Tibial artery (tissue), 4 donors: ENCODE results near the gene AGAP3.
A peak's percentile ranks its signal among the peaks of the same experiment; 100 is the strongest.

Experiments
- DNase-seq, 2 donors: peaks; one replicate each; pipeline ENCODE4 v3.0.0-alpha.2; 2019
- H3K27ac ChIP-seq, 2 donors: fragments of 200-600 bp; sonication (generic) in 1 of 2; 1 replicate in 1 of 2; 2 replicates in 1 of 2; pipeline ENCODE4 v1.5.1; 2018 to 2019; ENCODE audit warnings: mild to moderate bottlenecking in 1 of 2
- H3K27me3 ChIP-seq, 2 donors: fragments of 200-600 bp; sonication (generic) in 1 of 2; one replicate each; pipeline versions ENCODE4 v1.5.1 to v1.6.0; 2016 to 2019
- H3K36me3 ChIP-seq, 3 donors: fragments of 200-600 bp; sonication (generic) in 2 of 3; one replicate each; pipeline ENCODE4 v1.5.1; 2016 to 2019; ENCODE audit warnings: mild to moderate bottlenecking in 2 of 3
- H3K4me1 ChIP-seq, 4 donors: fragments of 200-600 bp; sonication (generic) in 2 of 4; 1 replicate in 3 of 4; 2 replicates in 1 of 4; pipeline ENCODE4 v1.5.1; 2016 to 2019
- H3K4me3 ChIP-seq, 2 donors: fragments of 200-600 bp; sonication (generic) in 1 of 2; 1 replicate in 1 of 2; 2 replicates in 1 of 2; pipeline ENCODE4 v1.5.1; 2018 to 2019; ENCODE audit warnings: mild to moderate bottlenecking in 2 of 2
- H3K9me3 ChIP-seq, 3 donors: fragments of 200-600 bp; sonication (generic) in 1 of 3; one replicate each; pipeline ENCODE4 v1.5.1; 2016 to 2019
- CTCF ChIP-seq, 2 experiments: fragments of 200-600 bp in 1 of 2; fragments of 450-650 bp in 1 of 2; IDR thresholded peaks; one replicate each; pipeline ENCODE4 v1.5.1; 2017 to 2019; ENCODE audit warnings: antibody characterized with exemption in 2 of 2, mild to moderate bottlenecking in 1 of 2, moderate library complexity in 1 of 2
- intact Hi-C: fragments of 100-400 bp; cut with DNase I; formaldehyde crosslinking; loops from one replicate; pipeline ENCODE4 v1.15.0; 2023; ENCODE audit warnings: low total_unique reads

Gene AGAP3

GRCh38 chr7:151107882-151108281, 21.6 kb downstream of the AGAP3 start:
- H3K4me3 ChIP-seq = no peak overlapping the region
- H3K27me3 ChIP-seq = no peaks in the 10 kb centered on the region
- no peaks in the 10 kb centered on the region for H3K9me3 ChIP-seq
- H3K27ac ChIP-seq = no peak overlapping the region
- intact Hi-C loops = loop anchor here (5.0 kb wide), 1 partner anchor 206 kb away; no protein-coding TSS in a partner anchor
- TF ChIP-seq CTCF (IDR thresholded peaks at IDR 0.05) = no peak
- H3K36me3 ChIP-seq = no peaks in the 10 kb centered on the region
- H3K4me1 ChIP-seq = peaks cover 0 to 18% (median 9%) of the 10 kb centered on the region in 4 donors
- no peak for DNase-seq

- H3K27ac ChIP-seq = no peak overlapping the region
- H3K9me3 ChIP-seq = no peaks in the 10 kb centered on the region
- H3K27me3 ChIP-seq = no peaks in the 10 kb centered on the region
- H3K4me3 ChIP-seq = no peak overlapping the region
- no peak for DNase-seq
- intact Hi-C loops = loop anchor here (2.0 to 10.0 kb wide), 4 partner anchors 23 to 207 kb away; partner anchors contain the start of gene AGAP3
- no peaks in the 10 kb centered on the region for H3K36me3 ChIP-seq
- peaks cover 0 to 22% (median 9%) of the 10 kb centered on the region in 4 donors for H3K4me1 ChIP-seq
- no peak for TF ChIP-seq CTCF (IDR thresholded peaks at IDR 0.05)
Measured at GRCh38 chr7:151109094-151110048, 23.1 kb downstream of the AGAP3 start.

- DNase-seq = no peak
- Histone ChIP-seq H3K27me3 (no peaks in the 10 kb centered on the region), H3K27ac (no peak overlapping the region), H3K4me3 (no peak overlapping the region), H3K4me1 (peaks cover 0 to 18% (median 6%) of the 10 kb centered on the region in 4 donors), H3K36me3 (no peaks in the 10 kb centered on the region), H3K9me3 (no peaks in the 10 kb centered on the region)
- intact Hi-C loops = loop anchor here (2.0 to 10.0 kb wide), 3 partner anchors 24 to 96 kb away; partner anchors contain the start of gene AGAP3
- no peak for TF ChIP-seq CTCF (IDR thresholded peaks at IDR 0.05)
Measured at GRCh38 chr7:151110236-151110940, 24.1 kb downstream of the AGAP3 start.

GRCh38 chr7:151110941-151111645, 24.8 kb downstream of the AGAP3 start:
- Histone ChIP-seq H3K27ac (no peak overlapping the region), H3K36me3 (no peaks in the 10 kb centered on the region), H3K4me1 (peaks cover 0 to 25% (median 11%) of the 10 kb centered on the region in 4 donors), H3K27me3 (no peaks in the 10 kb centered on the region), H3K4me3 (no peak overlapping the region), H3K9me3 (no peaks in the 10 kb centered on the region)
- intact Hi-C loops = loop anchor here (2.0 to 10.0 kb wide), 3 partner anchors 24 to 96 kb away; partner anchors contain the start of gene AGAP3
- TF ChIP-seq CTCF (IDR thresholded peaks at IDR 0.05) = peak; percentile 89 to 90
- peak; percentile 79 to 88 for DNase-seq
